ENCODE data around the gene ACVR2B.
"Not testable (repeated sequence)": the region's sequence is repeated elsewhere in the genome, so short reads cannot be mapped to it uniquely, and the experiment has no call there.

DNA sequence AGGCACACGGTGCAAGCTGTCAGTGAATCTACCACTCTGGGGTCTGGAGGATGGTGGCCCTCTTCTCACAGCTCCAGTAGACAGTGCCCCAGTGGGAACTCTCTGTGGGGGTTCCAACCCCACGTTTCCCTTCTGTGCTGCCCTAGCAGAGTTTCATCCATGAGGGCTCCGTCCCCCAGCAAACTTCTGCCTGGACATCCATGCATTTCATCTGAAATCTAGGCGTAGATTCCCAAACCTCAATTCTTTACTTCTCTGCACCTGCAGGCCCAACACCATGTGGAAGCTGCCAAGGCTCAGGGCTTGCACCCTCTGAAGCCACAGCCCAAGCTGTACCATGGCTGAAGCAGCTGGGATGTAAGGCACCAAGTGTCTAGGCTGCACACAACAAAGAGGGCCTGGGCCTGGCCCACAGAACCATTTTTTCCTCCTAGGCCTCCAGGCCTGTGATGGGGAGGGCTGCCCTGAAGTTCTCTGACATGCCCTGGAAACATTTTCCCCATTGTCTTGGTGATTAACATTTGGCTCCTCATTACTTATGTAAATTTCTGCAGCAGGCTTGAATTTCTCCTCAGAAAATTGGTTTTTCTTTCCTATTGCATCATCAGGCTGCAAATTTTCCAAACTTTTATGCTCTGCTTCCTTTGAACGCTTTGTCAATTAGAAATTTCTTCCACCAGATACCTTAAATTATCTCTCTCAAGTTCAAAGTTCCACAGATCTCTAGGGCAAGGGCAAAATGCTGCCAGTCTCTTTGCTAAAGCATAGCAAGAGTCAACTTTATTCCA is 20.6 kb upstream of the ACVR2B start:
- TF ChIP-seq, protein P1, sequence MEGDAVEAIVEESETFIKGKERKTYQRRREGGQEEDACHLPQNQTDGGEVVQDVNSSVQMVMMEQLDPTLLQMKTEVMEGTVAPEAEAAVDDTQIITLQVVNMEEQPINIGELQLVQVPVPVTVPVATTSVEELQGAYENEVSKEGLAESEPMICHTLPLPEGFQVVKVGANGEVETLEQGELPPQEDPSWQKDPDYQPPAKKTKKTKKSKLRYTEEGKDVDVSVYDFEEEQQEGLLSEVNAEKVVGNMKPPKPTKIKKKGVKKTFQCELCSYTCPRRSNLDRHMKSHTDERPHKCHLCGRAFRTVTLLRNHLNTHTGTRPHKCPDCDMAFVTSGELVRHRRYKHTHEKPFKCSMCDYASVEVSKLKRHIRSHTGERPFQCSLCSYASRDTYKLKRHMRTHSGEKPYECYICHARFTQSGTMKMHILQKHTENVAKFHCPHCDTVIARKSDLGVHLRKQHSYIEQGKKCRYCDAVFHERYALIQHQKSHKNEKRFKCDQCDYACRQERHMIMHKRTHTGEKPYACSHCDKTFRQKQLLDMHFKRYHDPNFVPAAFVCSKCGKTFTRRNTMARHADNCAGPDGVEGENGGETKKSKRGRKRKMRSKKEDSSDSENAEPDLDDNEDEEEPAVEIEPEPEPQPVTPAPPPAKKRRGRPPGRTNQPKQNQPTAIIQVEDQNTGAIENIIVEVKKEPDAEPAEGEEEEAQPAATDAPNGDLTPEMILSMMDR (IDR thresholded peaks at IDR 0.05), result not testable (repeated sequence)
- not testable (repeated sequence) for TF ChIP-seq ZFX (IDR thresholded peaks at IDR 0.05; ENCODE audit: borderline replicate concordance)

All from 22Rv1 (cell line).